Keratinocyte (primary cell): Measurements from ENCODE around the gene CHCHD6. TPM values are rescaled to one million over a fixed set of nuclear protein-coding genes. Genes with fewer than 3 reads are reported as not detected.
A peak's percentile ranks its signal among the peaks of the same experiment; 100 is the strongest.

Experiments used
- DNase-seq: peaks from one replicate; pipeline ENCODE4 v3.0.0-alpha.2; 2011; ENCODE audit warnings: low read depth, missing footprints, low spot score
- FAIRE-seq: peaks from 2 replicates; lab custom pipeline; 2011; peaks lifted over from hg19 to GRCh38; lab: Jason Lieb, UNC
- H2AFZ ChIP-seq: 2 replicates; pipeline ENCODE4 v1.6.0; 2012; ENCODE audit warnings: low read length, control low read depth, inconsistent platforms; ENCODE audit not compliant: control insufficient read depth
- H3K27ac ChIP-seq: 2 replicates; pipeline ENCODE4 v1.5.1; 2011; ENCODE audit warnings: low read length; ENCODE audit not compliant: control insufficient read depth, insufficient read depth
- H3K27me3 ChIP-seq: 3 replicates; pipeline ENCODE4 v1.6.0; 2011; ENCODE audit warnings: low read length; ENCODE audit not compliant: control insufficient read depth, insufficient read depth; ENCODE audit errors: extremely low read depth
- H3K36me3 ChIP-seq, 2 experiments: 2 replicates in 1 of 2; 3 replicates in 1 of 2; pipeline ENCODE4 v1.5.1; 2011; ENCODE audit warnings: low read length in 2 of 2, mild to moderate bottlenecking in 1 of 2; ENCODE audit not compliant: control insufficient read depth in 2 of 2, insufficient read depth in 2 of 2; ENCODE audit errors: extremely low read depth in 1 of 2
- H3K4me1 ChIP-seq: 3 replicates; pipeline ENCODE4 v1.5.1; 2011; ENCODE audit warnings: low read length; ENCODE audit not compliant: control insufficient read depth, insufficient read depth; ENCODE audit errors: extremely low read depth
- H3K4me2 ChIP-seq: 3 replicates; pipeline ENCODE4 v1.6.0; 2011; ENCODE audit warnings: low read depth, low read length; ENCODE audit not compliant: control insufficient read depth, insufficient read depth; ENCODE audit errors: extremely low read depth
- H3K4me3 ChIP-seq, 3 experiments: fragments of 200-600 bp in 1 of 3; sonication (generic) in 1 of 3; 2 replicates in 2 of 3; 3 replicates in 1 of 3; pipeline ENCODE4 v1.5.1; 2011 to 2016; ENCODE audit warnings: low read length in 3 of 3, mild to moderate bottlenecking in 3 of 3, control low read depth in 2 of 3, inconsistent platforms in 1 of 3, low read depth in 1 of 3, mixed read lengths in 1 of 3, mixed run types in 1 of 3, moderate library complexity in 1 of 3; ENCODE audit not compliant: control insufficient read depth in 2 of 3, insufficient read depth in 2 of 3; ENCODE audit errors: extremely low read depth in 1 of 3
- H3K79me2 ChIP-seq: 2 replicates; pipeline ENCODE4 v1.6.0; 2012; ENCODE audit warnings: low read length; ENCODE audit not compliant: control insufficient read depth, insufficient read depth
- H3K9ac ChIP-seq: 3 replicates; pipeline ENCODE4 v1.6.0; 2011; ENCODE audit warnings: low read length; ENCODE audit not compliant: control insufficient read depth, insufficient read depth; ENCODE audit errors: extremely low read depth
- H3K9me1 ChIP-seq: 3 replicates; pipeline ENCODE4 v1.6.0; 2011; ENCODE audit warnings: low read length; ENCODE audit not compliant: control insufficient read depth, insufficient read depth; ENCODE audit errors: extremely low read depth
- H3K9me3 ChIP-seq: 2 replicates; pipeline ENCODE4 v1.5.1; 2012; ENCODE audit warnings: low read depth, low read length; ENCODE audit not compliant: control insufficient read depth
- H4K20me1 ChIP-seq: 3 replicates; pipeline ENCODE4 v1.6.0; 2011; ENCODE audit warnings: low read length; ENCODE audit not compliant: control insufficient read depth, insufficient read depth; ENCODE audit errors: extremely low read depth
- EZH2 ChIP-seq: IDR thresholded peaks from one replicate; pipeline ENCODE4 v1.6.1; 2012; ENCODE audit warnings: inconsistent platforms, mild to moderate bottlenecking, low read length, moderate library complexity
- dilution Hi-C: fragments of 300-500 bp; cut with MboI; formaldehyde crosslinking; loops from one replicate; pipeline ENCODE4 v1.7.0; 2020; ENCODE audit warnings: low sequenced_read_pairs; ENCODE audit not compliant: extremely low pct_ligation_motif_present
- polyA plus RNA-seq, 5 experiments: library from polyadenylated mRNA; depleted of rRNA in 3 of 5; stranded (reverse) in 3 of 5; stranded (forward) in 1 of 5; unstranded in 1 of 5; fragments of >200 nt; gene quantifications; 1 replicate in 1 of 5; 2 replicates in 3 of 5; 3 replicates in 1 of 5; pipeline versions ENCODE4 v1.2.1 to v1.2.3, GENCODE V29; 2011 to 2012; ENCODE audit warnings: missing spikeins in 2 of 5, low read depth in 1 of 5, low replicate concordance in 1 of 5
- TF ChIP-seq, protein P1 (sequence below), 3 experiments: IDR thresholded peaks in 1 of 3; conservative IDR thresholded peaks in 1 of 3; optimal IDR thresholded peaks in 1 of 3; 2 replicates in 2 of 3; 3 replicates in 1 of 3; pipeline versions ENCODE3 to v1.5.1; 2011; ENCODE audit warnings: low read length in 3 of 3, mild to moderate bottlenecking in 3 of 3, moderate library complexity in 2 of 3, control low read depth in 1 of 3, inconsistent platforms in 1 of 3; ENCODE audit not compliant: insufficient read depth in 2 of 3; ENCODE audit errors: extremely low read depth in 1 of 3

CHCHD6 gene
- polyA plus RNA-seq, 1 donor (not counting 4 experiments of a cell fraction or from before 2014, with no cell fraction given) = 21.7 TPM

DNA sequence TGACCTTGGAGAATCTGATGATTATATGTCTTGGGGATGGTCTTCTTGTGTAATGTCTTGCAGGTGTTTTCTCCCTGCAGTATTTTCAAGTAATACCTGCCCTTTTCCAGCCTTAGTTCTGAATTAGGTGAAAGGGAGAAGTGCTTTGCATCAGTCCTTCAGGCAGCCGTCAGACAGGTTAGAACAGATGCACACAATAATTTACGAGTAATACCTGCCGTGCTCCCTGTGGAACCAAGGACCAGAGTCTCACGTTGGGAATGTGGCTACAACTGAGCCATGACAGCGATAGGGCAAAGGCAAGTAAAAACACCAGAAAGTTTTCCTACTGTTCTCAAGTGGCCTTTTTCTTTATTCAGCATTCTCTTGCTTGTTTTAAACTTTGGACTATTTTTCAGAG, 69.1 kb downstream of the CHCHD6 start:
- peak; percentile 98 for FAIRE-seq
- Histone ChIP-seq H3K4me1 (peaks cover 15% of the 10 kb centered on the region), H3K9me1 (no peaks in the 10 kb centered on the region), H3K36me3 (no peaks in the 10 kb centered on the region), H4K20me1 (no peaks in the 10 kb centered on the region), H3K27me3 (no peaks in the 10 kb centered on the region), H3K4me3 (peak overlapping the region in 1 of 3 experiments; percentile 2), H3K79me2 (peaks cover 7% of the 10 kb centered on the region), H2AFZ (no peak overlapping the region), H3K9ac (no peak overlapping the region), H3K4me2 (peak overlapping the region; percentile 45), H3K9me3 (no peaks in the 10 kb centered on the region), H3K27ac (peak overlapping the region; percentile 5)
- no peak for TF ChIP-seq EZH2
- TF ChIP-seq, protein P1, sequence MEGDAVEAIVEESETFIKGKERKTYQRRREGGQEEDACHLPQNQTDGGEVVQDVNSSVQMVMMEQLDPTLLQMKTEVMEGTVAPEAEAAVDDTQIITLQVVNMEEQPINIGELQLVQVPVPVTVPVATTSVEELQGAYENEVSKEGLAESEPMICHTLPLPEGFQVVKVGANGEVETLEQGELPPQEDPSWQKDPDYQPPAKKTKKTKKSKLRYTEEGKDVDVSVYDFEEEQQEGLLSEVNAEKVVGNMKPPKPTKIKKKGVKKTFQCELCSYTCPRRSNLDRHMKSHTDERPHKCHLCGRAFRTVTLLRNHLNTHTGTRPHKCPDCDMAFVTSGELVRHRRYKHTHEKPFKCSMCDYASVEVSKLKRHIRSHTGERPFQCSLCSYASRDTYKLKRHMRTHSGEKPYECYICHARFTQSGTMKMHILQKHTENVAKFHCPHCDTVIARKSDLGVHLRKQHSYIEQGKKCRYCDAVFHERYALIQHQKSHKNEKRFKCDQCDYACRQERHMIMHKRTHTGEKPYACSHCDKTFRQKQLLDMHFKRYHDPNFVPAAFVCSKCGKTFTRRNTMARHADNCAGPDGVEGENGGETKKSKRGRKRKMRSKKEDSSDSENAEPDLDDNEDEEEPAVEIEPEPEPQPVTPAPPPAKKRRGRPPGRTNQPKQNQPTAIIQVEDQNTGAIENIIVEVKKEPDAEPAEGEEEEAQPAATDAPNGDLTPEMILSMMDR (optimal IDR thresholded peaks at IDR 0.05 in 1 of 3, IDR thresholded peaks at IDR 0.05 in 1 of 3, conservative IDR thresholded peaks at IDR 0.05 in 1 of 3; ENCODE audit: extremely low read depth in 1 of 3, insufficient read depth in 2 of 3, low read length in 3 of 3) = no peak
- DNase-seq = no peak
- dilution Hi-C loops = no loop called here

- FAIRE-seq = no peak
- no peaks in the 10 kb centered on the region for H3K9me3 ChIP-seq
- no peak overlapping the region for H3K4me3 ChIP-seq
- H4K20me1 ChIP-seq = no peaks in the 10 kb centered on the region
- peak overlapping the region; percentile 31 for H3K27ac ChIP-seq
- no peaks in the 10 kb centered on the region for H3K27me3 ChIP-seq
- no peak overlapping the region for H2AFZ ChIP-seq
- H3K4me2 ChIP-seq = peak overlapping the region; percentile 45
- TF ChIP-seq, protein P1 (optimal IDR thresholded peaks at IDR 0.05 in 1 of 3, IDR thresholded peaks at IDR 0.05 in 1 of 3, conservative IDR thresholded peaks at IDR 0.05 in 1 of 3; ENCODE audit: extremely low read depth in 1 of 3, insufficient read depth in 2 of 3, low read length in 3 of 3) = no peak
- TF ChIP-seq EZH2 = no peak
- no peak for DNase-seq
- peaks cover 15% of the 10 kb centered on the region for H3K4me1 ChIP-seq
- dilution Hi-C loops = no loop called here
- peak overlapping the region; percentile 11 for H3K9ac ChIP-seq
- H3K36me3 ChIP-seq = no peaks in the 10 kb centered on the region
- H3K79me2 ChIP-seq = peaks cover 7% of the 10 kb centered on the region
- no peaks in the 10 kb centered on the region for H3K9me1 ChIP-seq
Measured at GRCh38 chr3:126773783-126774182, 69.7 kb downstream of the CHCHD6 start.
